Pons (tissue), 1 donor: ENCODE data around the gene CALCOCO1.

Source experiments
- DNase-seq: peaks from one replicate; pipeline ENCODE4 v3.0.0-alpha.2; 2016; ENCODE audit warnings: low spot score

The CALCOCO1 gene

DNA sequence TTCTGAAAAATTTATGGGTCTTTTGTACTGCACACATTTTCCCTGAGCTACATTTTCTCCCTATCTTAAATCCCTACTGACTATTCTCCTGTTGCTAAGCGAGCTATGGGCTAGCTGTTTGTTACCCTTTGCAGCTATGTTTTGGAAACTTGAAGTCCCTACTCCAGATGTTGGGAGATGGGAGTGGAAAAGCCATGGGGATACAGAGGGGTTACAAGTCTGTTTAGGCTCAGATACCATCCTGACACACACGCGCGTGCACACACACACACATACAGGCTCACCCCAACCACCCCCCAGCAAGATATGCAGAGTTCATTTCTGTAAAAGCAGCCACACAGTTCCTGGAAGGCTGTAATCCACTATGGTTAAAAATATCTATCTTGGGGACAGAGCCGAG lies 67.2 kb downstream of the CALCOCO1 start:
- DNase-seq = no peak

GRCh38 chr12:53659571-53659981 lies 67.7 kb downstream of the CALCOCO1 start:
- no peak for DNase-seq

GRCh38 chr12:53659011-53659551 lies 68.2 kb downstream of the CALCOCO1 start:
- peak; percentile 99 for DNase-seq
